Chondrocyte (in vitro differentiated cells): ENCODE data around the gene NUDT3. TPM values are rescaled to one million over a fixed set of nuclear protein-coding genes. Genes with fewer than 3 reads are reported as not detected.
"Not testable (repeated sequence)": the region's sequence is repeated elsewhere in the genome, so short reads cannot be mapped to it uniquely, and the experiment has no call there.

Experiments
- DNase-seq: peaks from one replicate; pipeline ENCODE4 v3.0.0; 2021; ENCODE audit warnings: mixed read lengths, low spot score
- H3K27ac Mint-ChIP-seq: one replicate; pipeline ENCODE4 v1.8.0; 2021; ENCODE audit warnings: mild to moderate bottlenecking, moderate library complexity, mixed read lengths; ENCODE audit not compliant: unreplicated experiment
- H3K27me3 Mint-ChIP-seq: 2 replicates; pipeline ENCODE4 v1.8.0; 2021; ENCODE audit warnings: low read depth, mixed read lengths
- H3K36me3 Mint-ChIP-seq: 2 replicates; pipeline ENCODE4 v1.8.0; 2021; ENCODE audit warnings: low read depth, mixed read lengths
- H3K4me1 Mint-ChIP-seq: 2 replicates; pipeline ENCODE4 v1.8.0; 2021; ENCODE audit warnings: low read depth, mild to moderate bottlenecking, mixed read lengths
- H3K4me3 Mint-ChIP-seq: one replicate; pipeline ENCODE4 v1.8.0; 2021; ENCODE audit warnings: mild to moderate bottlenecking, moderate library complexity, mixed read lengths; ENCODE audit not compliant: unreplicated experiment
- H3K9me3 Mint-ChIP-seq: 2 replicates; pipeline ENCODE4 v1.8.0; 2021; ENCODE audit warnings: low read depth, mixed read lengths
- CTCF ChIP-seq: fragments of 200-600 bp; sonication (generic); IDR thresholded peaks from 2 replicates; pipeline ENCODE4 v1.5.0; 2021; ENCODE audit warnings: antibody characterized with exemption, mild to moderate bottlenecking, moderate library complexity
- total RNA-seq: library from RNA; stranded (reverse); gene quantifications from 3 replicates; pipeline ENCODE4 v1.2.1, GENCODE V29; 2021

Gene NUDT3
- total RNA-seq, 1 donor from 2014 or later, result 22.0 TPM

DNA sequence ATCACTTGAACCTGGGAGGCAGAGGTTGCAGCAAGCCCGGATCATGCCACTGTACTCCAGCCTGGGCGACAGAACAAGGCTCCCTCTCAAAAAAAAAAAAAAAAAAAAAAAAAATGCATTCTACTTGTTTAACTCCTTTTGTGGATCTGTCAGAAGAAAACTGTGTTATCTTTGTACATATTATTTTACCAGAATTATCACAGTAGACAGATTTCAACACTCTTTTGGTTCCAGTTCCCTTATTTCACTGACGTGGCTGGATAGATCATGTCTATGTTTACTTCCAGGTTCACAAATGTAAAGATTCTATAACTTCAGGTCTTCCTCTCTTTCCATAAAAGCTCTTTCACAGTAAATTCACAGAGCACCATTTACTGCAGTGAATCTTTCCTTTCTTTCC is 18.4 kb downstream of the NUDT3 start:
- Mint-ChIP-seq H3K4me1 (peaks cover 21% of the 10 kb centered on the region), H3K27ac (no peak overlapping the region), H3K4me3 (no peak overlapping the region), H3K36me3 (no peaks in the 10 kb centered on the region), H3K27me3 (no peaks in the 10 kb centered on the region), H3K9me3 (no peaks in the 10 kb centered on the region)
- no peak for TF ChIP-seq CTCF
- DNase-seq, result no peak

DNA sequence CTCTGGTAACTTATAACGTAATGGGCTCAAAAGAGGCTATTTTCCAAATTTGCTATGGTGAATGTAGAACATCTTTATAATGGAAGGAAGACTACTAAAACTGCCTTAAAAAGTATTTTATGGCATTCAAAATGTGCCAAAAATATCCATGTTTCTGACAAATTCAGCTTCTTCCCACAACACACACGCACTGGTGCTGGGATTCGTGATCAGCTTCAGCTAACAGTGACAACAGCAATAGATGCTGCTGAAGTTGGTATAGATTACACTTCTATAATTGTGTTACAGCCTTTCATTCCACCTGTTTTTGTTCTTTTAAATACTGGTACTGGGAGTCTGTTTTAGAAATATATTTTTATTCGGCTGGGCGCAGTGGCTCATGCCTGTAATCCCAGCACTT is 19.0 kb downstream of the NUDT3 start:
- H3K27me3 Mint-ChIP-seq, result no peaks in the 10 kb centered on the region
- H3K9me3 Mint-ChIP-seq, result no peaks in the 10 kb centered on the region
- H3K4me3 Mint-ChIP-seq, result no peak overlapping the region
- H3K36me3 Mint-ChIP-seq, result no peaks in the 10 kb centered on the region
- H3K4me1 Mint-ChIP-seq, result peaks cover 17% of the 10 kb centered on the region
- no peak for DNase-seq
- H3K27ac Mint-ChIP-seq, result no peak overlapping the region
- TF ChIP-seq CTCF, result no peak

GRCh38 chr6:34371865-34372264 is 20.6 kb downstream of the NUDT3 start:
- not testable (repeated sequence) for H3K27ac Mint-ChIP-seq, DNase-seq, H3K4me3 Mint-ChIP-seq, H3K36me3 Mint-ChIP-seq, H3K9me3 Mint-ChIP-seq, H3K27me3 Mint-ChIP-seq
- peaks cover 13% of the 10 kb centered on the region for H3K4me1 Mint-ChIP-seq

GRCh38 chr6:34370361-34370760 is 22.1 kb downstream of the NUDT3 start:
- no peaks in the 10 kb centered on the region for H3K27me3 Mint-ChIP-seq
- no peak overlapping the region for H3K27ac Mint-ChIP-seq
- no peak for TF ChIP-seq CTCF
- no peaks in the 10 kb centered on the region for H3K9me3 Mint-ChIP-seq
- H3K4me3 Mint-ChIP-seq, result no peak overlapping the region
- no peak for DNase-seq
- no peaks in the 10 kb centered on the region for H3K36me3 Mint-ChIP-seq
- peaks cover 25% of the 10 kb centered on the region for H3K4me1 Mint-ChIP-seq

- H3K4me3 Mint-ChIP-seq, result no peak overlapping the region
- no peaks in the 10 kb centered on the region for H3K9me3 Mint-ChIP-seq
- peaks cover 26% of the 10 kb centered on the region for H3K4me1 Mint-ChIP-seq
- no peak for TF ChIP-seq CTCF
- no peaks in the 10 kb centered on the region for H3K27me3 Mint-ChIP-seq
- no peak for DNase-seq
- H3K36me3 Mint-ChIP-seq, result no peaks in the 10 kb centered on the region
- H3K27ac Mint-ChIP-seq, result no peak overlapping the region
Observed at GRCh38 chr6:34369385-34369784, 23.1 kb downstream of the NUDT3 start.

- no peak for DNase-seq
- TF ChIP-seq CTCF, result no peak
- Mint-ChIP-seq H3K36me3 (no peaks in the 10 kb centered on the region), H3K4me1 (peaks cover 46% of the 10 kb centered on the region), H3K4me3 (no peak overlapping the region), H3K27me3 (no peaks in the 10 kb centered on the region), H3K9me3 (no peaks in the 10 kb centered on the region), H3K27ac (peak overlapping the region; percentile 94)
Observed at GRCh38 chr6:34366639-34366921, 25.9 kb downstream of the NUDT3 start.

DNA sequence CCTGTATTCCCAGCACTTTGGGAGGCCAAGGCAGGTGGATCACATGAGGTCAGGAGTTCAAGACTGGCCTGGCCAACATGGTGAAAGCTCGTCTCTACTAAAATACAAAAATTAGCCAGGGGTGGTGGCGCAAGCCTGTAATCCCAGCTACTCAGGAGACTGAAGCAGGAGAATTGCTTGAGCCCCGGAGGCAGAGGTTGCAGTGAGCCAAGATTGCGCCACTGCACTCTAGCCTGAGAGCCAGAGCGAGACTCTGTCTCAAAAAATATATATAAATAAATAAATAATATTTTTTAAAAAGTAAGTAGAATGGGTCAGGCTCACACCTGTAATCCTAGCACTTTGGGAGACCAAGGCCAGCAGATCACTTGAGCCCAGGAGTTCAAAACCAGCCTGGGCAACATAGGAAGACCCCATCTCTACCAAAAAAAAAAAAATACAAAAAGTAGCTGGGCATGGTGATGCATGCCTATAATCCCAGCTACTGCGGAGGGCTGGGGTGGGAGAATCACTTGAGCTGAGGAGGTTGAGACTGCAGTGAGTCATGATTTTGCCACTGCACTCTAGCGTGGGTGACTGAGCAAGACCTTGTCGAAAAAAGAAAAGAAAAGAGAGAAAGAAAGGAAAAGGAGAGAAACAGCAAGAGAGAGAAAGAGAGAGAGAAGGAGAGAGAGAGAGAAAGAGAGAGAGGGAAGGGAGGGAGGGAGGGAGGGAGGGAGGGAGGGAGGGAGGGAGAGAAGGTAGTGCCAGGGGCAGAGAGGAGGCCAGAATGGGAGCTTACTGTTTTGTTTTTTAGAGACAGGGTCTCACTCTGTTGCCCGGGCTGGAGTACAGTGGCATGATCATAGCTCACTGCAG is 26.5 kb downstream of the NUDT3 start:
- not testable (repeated sequence) for H3K27me3 Mint-ChIP-seq, H3K36me3 Mint-ChIP-seq, DNase-seq, H3K9me3 Mint-ChIP-seq
- H3K4me3 Mint-ChIP-seq, result peak overlapping the region; percentile 56
- H3K27ac Mint-ChIP-seq, result peak overlapping the region; percentile 94
- peaks cover 51% of the 10 kb centered on the region for H3K4me1 Mint-ChIP-seq

GRCh38 chr6:34363681-34364075 is 28.8 kb downstream of the NUDT3 start:
- H3K9me3 Mint-ChIP-seq, DNase-seq, H3K4me3 Mint-ChIP-seq, H3K36me3 Mint-ChIP-seq, H3K27me3 Mint-ChIP-seq: not testable (repeated sequence)
- H3K4me1 Mint-ChIP-seq, result peaks cover 64% of the 10 kb centered on the region
- peak overlapping the region; percentile 25 for H3K27ac Mint-ChIP-seq
